Stomach smooth muscle (tissue), 2 donors: ENCODE results near the gene CD101.

Experiments
- H3K27ac ChIP-seq: one replicate; pipeline ENCODE4 v1.7.0; 2013; ENCODE audit warnings: mild to moderate bottlenecking, low read length, inconsistent platforms
- H3K27me3 ChIP-seq, 2 donors: one replicate each; pipeline ENCODE4 v1.7.0; 2013; ENCODE audit warnings: low read length in 2 of 2; ENCODE audit not compliant: insufficient read depth in 2 of 2, control insufficient read depth in 1 of 2
- H3K36me3 ChIP-seq, 2 donors: one replicate each; pipeline ENCODE4 v1.7.0; 2013; ENCODE audit warnings: low read length in 2 of 2; ENCODE audit not compliant: control insufficient read depth in 2 of 2, insufficient read depth in 2 of 2
- H3K4me1 ChIP-seq: one replicate; pipeline ENCODE4 v1.7.0; 2013; ENCODE audit warnings: low read length; ENCODE audit not compliant: control insufficient read depth, insufficient read depth
- H3K4me3 ChIP-seq, 2 donors: one replicate each; pipeline ENCODE4 v1.7.0; 2013; ENCODE audit warnings: low read length in 2 of 2
- H3K9ac ChIP-seq, 2 donors: one replicate each; pipeline ENCODE4 v1.7.0; 2013; ENCODE audit warnings: low read length in 2 of 2, mild to moderate bottlenecking in 1 of 2
- H3K9me3 ChIP-seq, 2 donors: one replicate each; pipeline ENCODE4 v1.7.0; 2013; ENCODE audit warnings: low read length in 2 of 2; ENCODE audit not compliant: control insufficient read depth in 2 of 2
- donor health status: healthy.
- donor health status: Pancreatic carcinoma.

Gene CD101

DNA sequence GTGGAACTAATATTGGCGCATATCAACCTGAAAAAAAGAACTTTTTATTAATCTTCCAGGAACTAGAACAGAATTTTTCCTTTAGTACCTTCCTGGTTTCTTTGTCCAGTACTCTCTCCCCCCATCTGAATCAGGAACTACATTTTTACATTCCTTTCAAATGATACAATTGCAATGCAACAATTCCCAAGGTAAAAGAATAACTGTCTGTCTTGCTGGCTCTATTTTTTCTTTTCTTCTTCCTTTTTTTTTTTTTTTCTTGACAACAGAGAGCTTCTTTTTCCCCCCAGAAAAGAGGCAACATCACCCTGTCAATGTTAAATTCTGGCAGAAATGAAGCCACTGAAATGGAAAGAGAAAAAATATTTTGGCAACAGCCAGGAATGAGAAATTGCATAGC is 4.5 kb upstream of the CD101 start:
- H3K9me3 ChIP-seq: no peaks in the 10 kb centered on the region
- H3K27ac ChIP-seq: no peak overlapping the region

DNA sequence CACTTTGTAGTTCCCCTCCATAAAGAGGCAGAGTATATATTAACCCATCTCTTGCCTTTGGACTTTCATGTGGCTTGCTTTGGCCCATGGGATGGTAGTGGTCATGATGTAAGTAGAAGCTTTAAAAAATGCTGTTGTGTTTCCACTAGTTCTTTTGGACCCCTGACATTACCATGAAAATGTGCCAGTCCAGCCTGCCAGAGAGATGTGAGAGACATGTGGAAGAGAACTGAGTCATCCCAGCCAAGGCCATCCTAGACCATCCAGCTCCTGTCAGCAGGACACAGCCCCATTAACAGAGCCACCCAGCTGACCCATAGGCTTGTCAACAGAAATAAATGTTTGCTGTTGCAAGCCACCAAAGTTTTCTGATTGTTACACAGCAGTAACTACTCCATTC is 3.9 kb upstream of the CD101 start:
- no peak overlapping the region for H3K27ac ChIP-seq

More for the DNA sequence above, 4.5 kb upstream of the CD101 start:
- Histone ChIP-seq H3K4me3 (no peak overlapping the region), H3K36me3 (no peaks in the 10 kb centered on the region), H3K27me3 (no peaks in the 10 kb centered on the region), H3K9ac (no peak overlapping the region), H3K4me1 (no peaks in the 10 kb centered on the region)

DNA sequence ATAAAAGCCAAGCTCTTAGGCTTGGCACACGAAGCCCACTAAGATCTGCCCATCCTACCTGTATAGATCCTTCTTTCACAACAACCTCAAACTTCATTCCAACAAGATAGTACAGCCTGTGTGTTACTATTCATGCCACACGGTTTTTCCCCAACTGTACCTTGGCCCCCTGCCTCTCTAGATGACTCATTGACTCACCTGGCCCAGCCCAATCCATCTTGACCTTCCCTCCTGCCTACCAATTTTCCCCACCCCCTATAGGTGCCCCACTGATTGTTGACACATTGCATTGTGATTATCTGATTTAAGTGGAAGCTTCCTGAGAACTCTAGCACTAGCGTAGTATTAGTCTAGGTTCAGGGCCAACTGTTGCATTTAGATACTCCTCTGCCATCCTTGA is 2.0 kb upstream of the CD101 start:
- no peaks in the 10 kb centered on the region for H3K36me3 ChIP-seq
- no peaks in the 10 kb centered on the region for H3K4me1 ChIP-seq
- no peak overlapping the region for H3K27ac ChIP-seq
- H3K4me3 ChIP-seq: no peak overlapping the region
- H3K9ac ChIP-seq: no peak overlapping the region
- H3K9me3 ChIP-seq: no peaks in the 10 kb centered on the region
- H3K27me3 ChIP-seq: no peaks in the 10 kb centered on the region

More for the DNA sequence above, 3.9 kb upstream of the CD101 start:
- H3K9ac ChIP-seq: no peak overlapping the region
- H3K27me3 ChIP-seq: no peaks in the 10 kb centered on the region
- H3K9me3 ChIP-seq: no peaks in the 10 kb centered on the region
- H3K36me3 ChIP-seq: no peaks in the 10 kb centered on the region
- no peaks in the 10 kb centered on the region for H3K4me1 ChIP-seq
- H3K4me3 ChIP-seq: no peak overlapping the region

DNA sequence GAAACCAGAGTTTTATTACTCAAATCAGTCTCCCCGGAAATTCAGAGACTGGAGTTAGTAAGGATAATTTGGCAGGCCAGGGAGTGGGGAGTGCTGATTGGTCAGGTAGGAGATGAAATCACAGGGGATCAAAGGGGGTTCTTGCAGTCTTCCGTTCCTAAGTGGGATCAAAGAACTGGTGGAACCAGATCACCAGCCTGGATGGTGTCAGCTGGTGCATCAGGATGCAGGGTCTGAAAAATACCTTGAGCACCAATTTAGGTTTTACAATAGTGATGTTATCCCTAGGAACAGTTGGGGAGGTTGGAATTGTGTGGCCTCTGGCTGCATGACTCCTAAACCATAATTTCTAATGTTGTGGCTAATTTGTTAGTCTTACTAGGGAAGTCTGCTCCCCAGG is 1.4 kb upstream of the CD101 start:
- H3K36me3 ChIP-seq: no peaks in the 10 kb centered on the region
- H3K4me1 ChIP-seq: no peaks in the 10 kb centered on the region
- H3K9ac ChIP-seq: no peak overlapping the region

DNA sequence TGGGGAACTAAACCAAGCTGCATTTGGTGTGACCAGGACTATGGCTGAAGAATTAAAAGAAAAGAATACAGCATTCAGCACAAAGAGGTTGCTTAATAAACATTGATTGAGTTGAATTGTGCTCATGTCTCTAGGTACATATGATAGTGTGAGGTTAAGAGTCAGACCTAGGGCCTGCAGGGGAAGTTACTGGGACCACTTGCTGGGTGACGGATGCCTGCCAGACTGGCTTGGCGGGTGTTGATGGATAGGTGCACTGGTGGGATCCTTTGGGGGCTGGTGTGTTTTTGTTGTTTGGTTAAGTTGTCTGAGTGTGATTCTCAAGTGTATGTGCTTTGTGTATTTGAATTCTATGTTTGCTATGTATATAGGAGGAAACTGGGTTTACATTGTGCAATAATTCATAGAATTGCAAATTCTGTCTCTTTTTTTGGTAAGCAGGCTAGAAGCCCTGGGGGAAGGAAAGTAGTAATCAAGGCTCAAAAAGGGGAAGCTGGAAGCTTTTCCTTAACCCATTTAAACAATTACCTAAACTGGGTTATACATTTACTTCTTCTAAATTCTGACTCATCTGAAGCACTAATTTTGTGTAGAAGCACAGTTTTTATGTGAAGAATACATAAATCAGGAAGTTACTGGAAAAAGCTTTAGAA is 1.8 kb downstream of the CD101 start:
- Histone ChIP-seq H3K4me3 (no peak overlapping the region), H3K4me1 (no peaks in the 10 kb centered on the region), H3K9me3 (no peaks in the 10 kb centered on the region), H3K27ac (no peak overlapping the region), H3K36me3 (no peaks in the 10 kb centered on the region), H3K27me3 (no peaks in the 10 kb centered on the region), H3K9ac (no peak overlapping the region)

More for the DNA sequence above, 1.4 kb upstream of the CD101 start:
- no peaks in the 10 kb centered on the region for H3K9me3 ChIP-seq
- H3K4me3 ChIP-seq: no peak overlapping the region
- H3K27me3 ChIP-seq: no peaks in the 10 kb centered on the region
- H3K27ac ChIP-seq: no peak overlapping the region

DNA sequence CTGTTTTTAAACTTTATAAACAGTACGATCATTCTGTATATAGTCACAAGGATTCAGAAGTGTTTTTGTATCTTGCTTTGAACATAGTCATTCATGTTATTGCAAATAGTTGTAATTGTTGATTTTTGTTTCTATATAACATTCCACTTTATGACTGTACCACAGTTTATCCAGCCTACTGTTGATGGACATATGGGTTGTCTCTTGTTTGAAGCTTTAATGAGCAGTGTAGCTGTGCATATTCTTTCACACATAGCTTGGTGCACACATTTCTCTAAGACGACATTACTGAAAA is 6.1 kb downstream of the CD101 start:
- no peaks in the 10 kb centered on the region for H3K4me1 ChIP-seq
- no peak overlapping the region for H3K4me3 ChIP-seq
- no peak overlapping the region for H3K27ac ChIP-seq
- H3K9me3 ChIP-seq: no peaks in the 10 kb centered on the region
- H3K27me3 ChIP-seq: no peaks in the 10 kb centered on the region
- H3K36me3 ChIP-seq: no peaks in the 10 kb centered on the region
- H3K9ac ChIP-seq: no peak overlapping the region

DNA sequence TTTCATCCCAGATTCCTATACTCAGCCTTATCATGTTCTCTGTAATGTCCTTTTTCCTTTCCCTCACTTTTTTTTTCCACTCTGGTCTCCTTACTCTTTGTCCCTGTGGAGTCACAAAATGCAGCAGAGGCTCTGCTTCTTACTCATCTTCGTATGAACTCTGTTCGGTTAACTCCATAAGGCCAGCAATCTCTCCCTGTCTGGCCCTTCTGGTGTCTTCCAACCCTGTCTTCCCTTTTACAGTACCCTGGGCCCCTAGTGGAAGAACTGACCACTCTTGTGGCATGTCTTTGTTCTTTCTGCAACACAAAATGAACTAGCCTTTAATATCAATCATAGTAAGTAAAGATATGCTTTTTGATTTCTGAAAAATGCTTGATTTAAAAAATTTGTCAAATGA is 7.1 kb downstream of the CD101 start:
- Histone ChIP-seq H3K4me1 (no peaks in the 10 kb centered on the region), H3K4me3 (no peak overlapping the region), H3K9me3 (no peaks in the 10 kb centered on the region), H3K27ac (no peak overlapping the region), H3K36me3 (no peaks in the 10 kb centered on the region), H3K9ac (no peak overlapping the region), H3K27me3 (no peaks in the 10 kb centered on the region)

DNA sequence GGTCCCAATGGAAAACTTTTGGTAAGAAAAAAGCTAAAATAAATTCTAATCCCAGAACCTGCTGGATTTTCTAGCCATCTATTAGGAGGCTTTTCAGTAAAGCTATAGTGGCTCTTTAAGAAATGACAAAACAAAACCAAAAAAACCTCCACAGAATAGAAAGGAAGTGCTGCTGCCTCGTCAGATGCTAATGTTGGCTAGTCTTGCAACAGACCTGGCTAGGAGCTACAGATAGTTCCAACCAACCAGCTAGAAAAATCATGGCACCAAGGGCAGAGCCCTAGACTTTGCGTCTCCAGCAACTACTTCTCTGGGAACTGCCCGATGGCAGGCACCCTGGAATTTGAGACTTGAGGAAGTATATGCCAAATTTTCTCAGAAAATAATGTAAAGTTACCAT is 7.6 kb downstream of the CD101 start:
- H3K9ac ChIP-seq: no peak overlapping the region
- H3K4me1 ChIP-seq: no peaks in the 10 kb centered on the region
- H3K9me3 ChIP-seq: no peaks in the 10 kb centered on the region
- H3K27me3 ChIP-seq: no peaks in the 10 kb centered on the region
- H3K4me3 ChIP-seq: no peak overlapping the region
- H3K36me3 ChIP-seq: no peaks in the 10 kb centered on the region
- no peak overlapping the region for H3K27ac ChIP-seq

DNA sequence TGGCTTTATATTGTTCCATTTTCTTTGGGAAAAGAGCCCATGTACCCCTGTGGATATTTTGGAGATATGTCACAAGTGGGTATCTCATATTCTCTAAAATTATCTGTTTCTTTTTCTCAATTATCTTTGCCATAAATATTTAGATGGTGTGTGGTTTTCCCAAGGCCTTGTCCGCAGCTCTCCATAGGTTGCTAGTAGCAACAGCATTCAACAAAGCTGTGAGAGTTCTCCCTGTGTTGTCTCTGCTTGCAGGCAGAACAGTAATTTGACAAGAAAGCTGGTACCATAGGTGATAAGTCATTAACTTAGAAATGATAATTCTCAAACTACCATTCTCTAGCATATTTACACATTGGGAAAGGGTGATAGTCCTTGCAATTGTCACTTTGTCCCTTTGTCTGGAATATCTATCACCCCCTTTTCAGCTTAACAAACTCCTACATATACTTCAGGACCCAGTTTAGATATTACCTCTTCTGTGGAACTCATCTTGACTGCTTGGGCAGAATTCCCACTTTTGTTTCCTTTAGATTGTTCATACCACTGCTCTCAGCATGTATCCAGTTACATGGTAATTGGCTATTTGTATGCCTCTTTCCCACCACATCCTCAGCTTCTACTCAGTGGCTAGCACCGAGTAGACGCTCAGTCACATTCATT is 8.9 kb downstream of the CD101 start:
- Histone ChIP-seq H3K9ac (no peak overlapping the region), H3K36me3 (no peaks in the 10 kb centered on the region), H3K27me3 (no peaks in the 10 kb centered on the region), H3K4me1 (no peaks in the 10 kb centered on the region), H3K4me3 (no peak overlapping the region), H3K9me3 (no peaks in the 10 kb centered on the region), H3K27ac (no peak overlapping the region)

DNA sequence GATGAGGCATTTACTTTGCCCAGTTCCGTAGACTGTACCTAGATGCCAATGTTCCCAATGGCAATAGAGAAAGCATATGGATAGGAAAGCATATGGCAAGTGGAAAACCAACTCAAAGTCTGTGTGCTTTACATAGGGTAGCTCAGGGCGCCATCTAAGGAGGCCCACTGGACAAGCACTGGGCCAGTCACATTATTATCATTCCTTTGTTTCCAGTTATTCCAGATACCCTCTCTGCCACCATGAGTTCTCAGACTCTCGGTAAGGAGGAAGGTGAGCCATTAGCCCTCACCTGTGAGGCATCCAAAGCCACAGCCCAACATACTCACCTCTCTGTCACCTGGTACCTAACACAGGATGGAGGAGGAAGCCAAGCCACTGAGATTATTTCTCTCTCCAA is 9.8 kb downstream of the CD101 start:
- no peak overlapping the region for H3K9ac ChIP-seq
- no peaks in the 10 kb centered on the region for H3K36me3 ChIP-seq
- H3K27me3 ChIP-seq: no peaks in the 10 kb centered on the region
- H3K4me1 ChIP-seq: no peaks in the 10 kb centered on the region
- H3K9me3 ChIP-seq: no peaks in the 10 kb centered on the region
- H3K4me3 ChIP-seq: no peak overlapping the region
- H3K27ac ChIP-seq: no peak overlapping the region

DNA sequence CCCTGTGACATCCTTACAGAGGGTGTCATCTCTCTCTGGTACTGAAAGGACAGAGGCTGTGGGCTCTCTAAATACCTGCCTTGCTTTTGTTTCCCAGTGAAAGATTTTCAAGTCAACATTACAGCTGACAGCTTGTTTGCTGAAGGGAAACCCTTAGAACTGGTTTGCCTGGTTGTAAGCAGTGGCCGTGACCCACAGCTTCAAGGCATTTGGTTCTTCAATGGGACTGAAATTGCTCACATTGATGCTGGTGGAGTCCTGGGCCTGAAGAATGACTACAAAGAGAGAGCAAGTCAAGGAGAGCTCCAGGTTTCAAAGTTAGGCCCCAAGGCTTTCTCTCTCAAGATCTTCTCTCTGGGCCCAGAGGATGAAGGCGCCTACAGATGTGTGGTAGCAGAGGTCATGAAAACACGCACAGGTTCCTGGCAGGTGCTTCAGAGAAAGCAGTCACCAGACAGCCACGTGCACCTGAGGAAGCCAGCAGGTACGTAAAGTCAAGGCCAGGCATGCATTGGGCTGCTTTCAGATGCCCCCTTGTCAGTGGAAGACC is 11.8 kb downstream of the CD101 start:
- Histone ChIP-seq H3K27me3 (no peaks in the 10 kb centered on the region), H3K4me3 (no peak overlapping the region), H3K36me3 (no peaks in the 10 kb centered on the region), H3K27ac (no peak overlapping the region), H3K9me3 (no peaks in the 10 kb centered on the region), H3K4me1 (no peaks in the 10 kb centered on the region), H3K9ac (no peak overlapping the region)
